DMS153 treated with DMSO at 0.1 percent for 48 hours (cell line): ENCODE data around the gene GH1.
"Not testable (repeated sequence)": the region's sequence is repeated elsewhere in the genome, so short reads cannot be mapped to it uniquely, and the experiment has no call there.

Experiments
- DNase-seq: peaks from one replicate; lab custom pipeline; 2025; ENCODE audit not compliant: unreplicated experiment; lab: John Stamatoyannopoulos, UW

GH1 gene

DNA sequence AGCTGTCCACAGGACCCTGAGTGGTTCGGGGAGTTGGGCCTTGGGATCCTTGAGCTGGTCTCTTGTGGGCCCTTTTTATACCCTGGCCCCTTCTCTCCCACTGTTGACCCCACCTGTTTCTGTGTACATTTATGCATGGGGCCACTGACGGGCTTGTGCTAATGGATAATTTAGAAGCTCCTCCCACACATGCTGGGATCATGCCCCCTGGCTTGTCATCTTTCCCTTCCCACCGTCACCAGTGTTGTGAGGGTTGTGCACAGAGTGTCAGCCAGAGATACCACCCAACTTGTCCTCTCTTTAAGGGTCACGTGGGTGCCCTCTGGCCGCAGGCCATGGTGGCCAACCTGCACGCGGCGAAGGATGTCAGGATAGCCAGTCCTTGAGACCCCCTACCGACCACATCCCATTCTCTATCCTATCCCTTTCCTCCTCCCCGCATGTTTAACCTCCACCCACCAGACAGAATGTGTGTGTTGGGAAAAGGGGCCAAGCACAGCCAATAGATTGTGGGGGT, at the start of gene GH1:
TSS of gene GH1 (minus strand) at position 51 of the 517 bp plus-strand sequence. CDS start 63 bp downstream, outside the sequence.
- DNase-seq = not testable (repeated sequence)

DNA sequence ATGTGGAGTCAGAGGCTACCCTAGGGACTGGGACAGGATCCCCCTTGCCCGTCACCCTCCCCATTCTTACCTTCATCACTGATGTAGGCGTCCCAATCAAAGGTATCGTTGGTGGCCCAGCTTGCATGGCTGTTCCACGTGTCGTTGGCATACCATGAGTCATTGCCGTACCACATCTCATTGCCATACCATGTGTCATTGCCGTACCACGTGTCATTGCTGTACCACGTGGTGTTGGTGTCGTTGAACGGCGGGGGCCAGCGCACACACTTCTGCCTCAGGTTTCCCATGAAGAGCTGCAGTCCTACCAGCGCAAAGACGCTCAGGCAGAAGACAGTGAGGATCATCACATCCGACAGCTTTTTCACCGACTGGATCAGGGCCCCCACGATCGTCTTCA, 49.3 kb upstream of the GH1 start:
- DNase-seq = no peak

DNA sequence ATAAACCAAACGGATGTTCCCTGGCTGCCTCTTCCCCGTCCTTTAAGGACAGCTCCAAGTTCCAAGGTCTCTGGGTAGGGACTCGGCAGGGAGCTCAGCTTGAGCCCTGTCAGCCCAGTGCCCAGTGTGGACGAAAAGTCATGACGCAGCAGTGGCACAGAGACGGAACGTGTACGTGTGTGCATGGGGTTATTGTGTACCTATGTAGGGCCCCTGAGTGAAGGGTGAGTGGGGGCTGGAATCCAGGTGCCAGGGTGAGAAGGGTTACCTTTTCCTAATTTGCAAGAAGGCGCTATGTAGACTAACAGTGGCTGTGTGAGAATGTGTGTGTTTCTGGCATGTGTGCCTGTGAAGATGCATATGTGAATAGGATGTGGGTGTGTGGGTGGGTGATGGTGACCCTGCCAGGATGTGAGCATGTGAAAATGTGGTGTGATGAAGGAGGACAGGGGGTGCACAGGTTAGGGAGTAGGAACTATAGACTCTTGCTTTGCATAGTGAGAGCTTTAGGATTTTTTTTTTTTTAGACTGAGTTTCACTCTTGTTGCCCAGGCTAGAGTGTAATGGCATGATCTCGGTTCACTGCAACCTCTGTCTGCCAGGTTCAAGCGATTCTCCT, 48.1 kb upstream of the GH1 start:
- no peak for DNase-seq

DNA sequence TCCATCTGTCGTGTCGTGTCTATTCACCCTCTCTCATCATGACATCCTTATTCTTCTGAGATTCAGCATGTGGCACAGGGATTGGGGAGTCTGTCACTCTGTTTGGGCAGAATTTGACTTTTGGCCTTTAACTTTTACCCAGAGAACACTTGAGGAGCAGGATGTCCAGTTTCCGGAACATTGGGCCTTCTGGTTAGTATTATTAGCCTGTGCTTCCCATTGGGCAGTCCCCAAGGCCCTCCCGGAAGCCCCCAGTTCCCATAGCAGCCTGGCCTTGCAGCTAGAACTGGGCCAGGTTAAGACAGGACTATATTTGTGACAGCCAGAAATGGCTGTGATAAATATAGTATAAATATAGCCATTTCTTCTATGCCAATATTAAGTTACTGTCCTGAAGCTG, 44.5 kb upstream of the GH1 start:
- DNase-seq = no peak

DNA sequence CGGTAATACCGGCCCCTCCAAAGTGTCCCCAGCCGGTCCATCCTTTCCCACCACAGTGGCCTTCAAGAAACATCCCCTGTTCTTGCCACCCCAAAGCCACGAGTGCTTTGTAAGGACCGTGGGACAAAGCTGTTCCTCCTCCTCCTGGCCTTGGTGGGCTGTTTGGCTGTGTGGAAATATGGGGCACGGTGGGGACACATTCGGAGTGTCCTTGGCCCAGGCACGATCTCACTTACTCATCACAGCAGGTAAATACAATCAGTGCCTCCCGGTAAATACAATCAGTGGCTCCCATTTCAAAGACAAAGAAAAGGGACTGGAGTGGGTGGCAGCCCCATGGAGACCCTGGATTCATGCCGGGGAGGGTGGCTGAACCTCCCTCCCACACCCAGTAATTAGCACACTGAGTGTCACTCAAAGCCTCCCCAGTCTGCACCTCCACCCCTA, 43.7 kb upstream of the GH1 start:
- DNase-seq = no peak

DNA sequence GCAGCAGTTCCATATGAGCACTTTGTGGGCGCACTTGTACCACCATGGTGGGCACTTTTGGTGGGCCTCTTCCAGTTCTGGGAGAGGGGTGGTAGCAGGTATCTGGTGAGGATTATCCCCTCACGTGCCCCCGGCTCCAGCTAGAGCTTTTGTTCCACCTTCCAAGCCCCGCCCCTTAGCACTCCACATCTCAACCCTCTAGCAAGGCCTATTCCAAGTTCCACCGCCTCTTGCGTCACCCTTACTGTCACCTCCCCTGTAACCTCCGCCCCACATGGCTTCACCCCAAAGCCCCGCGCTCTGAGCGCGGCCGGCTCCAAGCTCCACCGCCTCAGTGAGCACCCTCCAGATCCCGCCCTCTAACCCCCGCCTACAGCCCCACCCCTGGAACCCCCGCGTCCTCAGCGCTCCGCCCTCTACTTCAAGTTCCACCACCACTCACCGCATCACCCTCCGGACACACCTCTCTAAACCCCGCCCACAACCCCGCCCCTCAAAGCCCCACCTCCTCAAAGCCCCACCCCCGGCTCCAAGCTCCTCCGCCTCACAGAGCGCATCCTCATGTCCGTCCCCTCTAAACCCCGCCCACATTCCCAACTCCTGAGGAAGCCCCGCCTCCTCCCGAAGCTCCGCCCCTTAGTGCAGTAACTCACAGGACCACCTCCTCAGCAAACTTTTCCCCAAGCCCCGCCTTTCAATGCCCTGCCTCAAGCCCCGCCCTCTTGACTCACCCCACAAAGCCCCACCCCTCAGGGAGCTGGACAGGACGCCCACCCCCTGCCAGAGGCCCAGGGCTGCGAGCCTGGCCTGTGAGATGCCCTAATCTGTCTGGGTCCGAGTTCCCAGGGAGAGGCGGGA, 42.9 kb upstream of the GH1 start:
- DNase-seq = no peak

DNA sequence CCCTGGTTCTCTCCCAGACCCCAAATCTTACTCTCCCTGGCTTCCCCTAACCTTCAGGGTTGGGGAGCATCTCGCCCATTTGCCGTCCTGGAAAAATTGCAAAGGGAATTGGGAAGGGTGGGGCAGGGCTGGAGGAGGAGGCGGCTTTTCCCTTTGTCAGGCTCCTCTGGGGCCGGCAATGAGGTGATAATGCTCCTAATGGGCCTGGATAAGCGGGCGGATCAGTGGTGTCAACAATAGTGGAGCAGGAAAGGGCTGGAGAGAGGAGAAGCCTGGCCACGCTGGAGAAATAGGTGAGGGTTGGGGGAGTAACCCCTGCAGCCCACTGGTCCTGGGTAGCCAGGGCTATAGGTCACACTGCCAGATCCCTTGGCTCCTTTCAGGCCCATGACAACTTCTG, 41.8 kb upstream of the GH1 start:
- DNase-seq = no peak

DNA sequence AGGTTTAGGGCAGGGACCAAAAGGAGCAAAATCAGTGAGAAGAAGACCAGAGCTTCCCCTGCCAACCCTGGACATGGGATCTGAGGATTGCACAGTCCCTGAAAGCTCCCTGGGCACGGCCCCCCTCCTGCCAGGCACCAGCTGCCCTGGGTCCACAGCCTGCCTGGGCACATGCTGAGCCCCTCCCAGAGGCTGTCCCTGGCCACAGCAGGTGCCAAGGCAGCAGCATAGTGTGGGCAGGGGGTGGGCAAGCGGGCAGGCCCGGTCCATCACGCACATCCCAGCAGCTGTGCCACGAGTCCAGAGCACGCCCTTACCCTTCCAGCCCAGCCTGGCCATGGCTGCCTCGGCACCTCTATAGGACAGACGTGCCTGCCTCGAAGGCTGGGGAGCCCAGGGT, 41.4 kb upstream of the GH1 start:
- DNase-seq = no peak

DNA sequence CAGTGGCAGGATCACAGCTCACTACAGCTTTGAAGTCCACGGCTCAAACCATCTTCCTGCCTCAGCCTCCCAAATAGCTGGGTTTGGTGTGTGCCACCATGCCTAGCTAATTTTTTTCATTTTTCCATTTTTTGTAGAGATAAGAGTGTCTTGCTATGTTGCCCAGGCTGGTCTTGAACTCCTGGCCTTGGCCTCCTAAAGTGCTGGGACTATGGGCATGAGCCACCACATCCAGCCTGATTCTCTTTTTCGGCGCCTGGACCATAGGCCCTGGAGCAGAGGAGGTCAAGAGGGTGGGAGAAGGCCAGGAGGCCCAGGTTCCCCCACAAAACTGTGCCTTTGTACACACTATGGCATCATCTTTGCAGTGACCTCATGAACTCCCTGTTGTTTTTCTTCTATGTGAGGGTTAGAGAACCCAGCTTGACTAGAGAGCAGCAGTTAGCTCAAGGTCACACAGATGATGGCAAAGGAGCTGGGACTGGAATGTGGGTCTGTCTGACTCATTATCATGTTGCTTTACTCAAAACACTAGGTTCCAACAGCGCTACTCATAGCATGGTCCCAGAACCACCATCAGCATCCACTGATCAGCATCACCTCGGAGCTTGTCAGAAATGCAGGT, 37.8 kb upstream of the GH1 start:
- no peak for DNase-seq

DNA sequence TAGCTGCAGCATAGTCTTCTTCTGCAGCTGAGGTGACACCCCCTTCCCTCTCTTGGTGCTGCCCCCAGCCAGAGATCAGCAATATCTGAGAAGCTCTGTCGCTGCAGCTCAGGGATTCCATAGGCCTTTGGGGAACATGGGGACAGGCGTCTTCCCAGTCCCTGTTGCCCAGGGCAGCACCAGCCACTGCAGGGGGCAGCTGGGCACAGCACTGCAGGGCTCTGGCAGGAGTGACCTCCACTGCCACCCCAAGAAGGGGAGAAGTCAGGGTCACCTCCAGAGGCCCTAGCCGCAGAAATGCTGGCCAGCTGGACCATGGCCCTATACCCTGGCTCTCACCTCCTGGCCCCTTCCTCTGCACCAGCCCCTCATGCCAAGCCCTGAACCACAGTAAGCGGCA, 37.2 kb upstream of the GH1 start:
- DNase-seq = no peak

DNA sequence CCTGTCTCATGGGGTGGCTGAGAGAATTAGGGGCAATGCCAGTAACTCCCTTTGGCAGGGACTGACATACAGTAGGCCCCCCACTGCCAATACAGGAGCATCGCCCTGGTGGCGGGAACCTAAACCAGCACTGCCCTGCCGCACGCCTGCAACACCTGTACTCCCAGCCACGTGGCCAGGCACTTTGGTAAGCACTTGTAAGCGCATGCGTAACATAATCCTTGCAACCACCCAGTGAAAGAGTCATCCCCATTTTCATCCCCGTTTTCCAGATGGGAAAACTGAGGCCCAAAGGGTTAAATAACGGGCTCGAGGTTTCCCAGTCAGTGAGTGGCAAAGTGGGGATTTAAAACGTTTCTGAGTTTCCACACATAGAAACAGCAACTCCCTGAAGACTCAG, 36.6 kb upstream of the GH1 start:
- no peak for DNase-seq

DNA sequence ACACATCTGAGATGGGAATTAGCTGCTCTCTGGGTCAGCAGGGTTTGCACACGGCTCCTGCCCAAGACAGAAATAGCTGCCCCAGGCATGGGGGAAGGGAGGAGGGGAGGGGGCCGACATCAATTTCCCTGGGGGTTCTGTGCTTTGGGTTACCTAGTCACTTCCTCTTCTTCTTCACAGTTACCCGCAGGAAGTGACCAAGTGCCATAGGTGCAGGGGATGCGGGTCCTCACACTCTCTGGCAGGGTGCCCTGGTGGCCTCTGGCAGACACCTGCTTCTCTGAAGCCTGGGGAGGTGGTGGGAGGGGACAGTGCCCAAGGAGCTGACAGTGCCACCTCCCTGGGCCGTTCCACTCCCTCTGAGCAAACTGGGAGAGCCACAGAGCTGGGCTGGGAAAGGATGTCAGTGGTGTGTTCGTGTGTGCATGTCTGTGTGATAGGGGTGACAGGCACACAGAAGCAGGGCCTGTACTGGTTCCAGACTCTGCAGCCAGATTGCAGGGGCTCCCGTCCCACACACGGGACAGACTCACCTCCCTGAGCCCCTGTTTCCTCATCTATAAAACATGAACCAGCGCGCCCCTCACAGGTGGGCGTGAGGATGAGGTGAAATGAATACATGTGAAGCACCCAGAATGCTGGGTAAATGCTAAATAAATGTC, 35.9 kb upstream of the GH1 start:
- DNase-seq = no peak

DNA sequence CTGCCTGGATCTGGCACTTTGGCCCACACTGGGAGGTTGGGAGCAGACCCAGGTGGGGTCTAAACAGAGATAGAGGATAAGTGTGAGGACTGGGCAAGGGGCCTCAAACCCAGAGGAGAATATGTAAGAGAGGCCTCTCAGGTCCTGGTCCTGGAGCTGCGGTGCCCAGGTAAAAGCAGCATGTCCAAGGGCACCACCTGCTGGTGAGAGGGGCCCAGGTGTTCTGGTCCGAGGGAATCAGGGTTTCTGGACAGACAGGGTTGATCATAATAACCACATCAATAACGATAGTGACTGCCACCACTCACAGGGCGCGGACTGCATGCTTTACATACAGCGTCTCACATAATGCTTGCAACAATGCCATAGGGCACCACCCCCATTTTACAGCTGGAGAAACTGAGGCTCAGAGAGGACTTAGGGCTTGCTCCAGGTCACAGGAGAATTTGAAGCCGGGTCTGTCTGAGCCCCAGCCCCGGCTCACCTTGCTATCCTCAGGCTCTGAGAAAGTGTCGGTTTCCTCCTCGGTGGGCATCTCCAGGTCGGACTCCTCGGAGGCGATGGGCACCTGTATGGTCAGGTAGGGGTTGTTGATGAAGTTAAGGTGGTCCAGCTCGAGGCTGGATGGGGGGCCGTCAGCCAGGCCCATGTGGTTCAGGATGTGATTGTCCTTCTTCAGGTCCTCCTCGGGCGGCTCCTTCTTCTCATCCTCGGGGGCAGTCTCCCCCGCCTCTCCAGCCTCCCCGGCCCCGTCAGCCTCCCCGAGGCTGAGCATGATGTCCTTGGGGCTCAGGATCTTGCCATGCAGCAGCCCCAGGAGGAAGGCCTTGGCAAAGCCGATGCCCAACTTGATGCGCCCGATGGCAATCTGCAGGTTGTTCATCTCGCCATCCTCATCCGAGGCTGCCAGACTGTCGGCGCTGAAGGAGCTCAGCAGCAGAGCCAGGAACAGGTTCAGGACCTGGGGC, 32.6 kb upstream of the GH1 start:
- DNase-seq = peak; percentile 10

DNA sequence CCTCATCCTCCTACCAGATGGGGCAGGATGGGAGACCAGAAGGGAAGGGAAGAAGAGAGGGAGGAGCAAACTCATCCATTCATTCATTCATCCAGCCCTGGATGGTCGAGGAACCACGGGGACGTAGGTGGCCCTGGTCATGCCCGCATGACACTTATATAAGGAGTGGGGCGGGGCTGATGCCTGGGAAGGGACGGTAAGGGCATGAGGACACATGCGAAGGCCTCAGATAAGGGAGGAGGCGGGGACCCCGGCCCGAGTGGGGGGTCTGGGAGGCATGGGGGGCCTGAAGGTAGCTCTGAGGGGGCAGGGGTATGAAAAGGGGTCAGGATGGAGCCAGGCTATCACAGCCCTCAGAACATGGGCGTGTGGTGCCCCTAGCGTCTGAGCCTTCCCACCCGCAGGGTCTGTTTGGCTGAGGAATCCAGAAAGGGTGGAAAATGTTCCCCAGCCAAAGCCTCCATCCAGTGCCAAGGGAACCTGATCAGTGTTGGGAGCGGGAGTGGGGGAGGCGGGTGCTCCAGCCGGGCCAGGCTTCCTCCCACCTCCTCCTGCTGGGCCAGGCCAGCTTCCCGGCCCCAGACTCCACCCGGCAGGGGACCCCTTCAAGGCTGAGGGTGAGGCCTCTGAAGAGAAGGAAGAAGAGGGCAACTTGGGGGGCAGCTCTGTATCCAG, 31.1 kb upstream of the GH1 start:
- no peak for DNase-seq

DNA sequence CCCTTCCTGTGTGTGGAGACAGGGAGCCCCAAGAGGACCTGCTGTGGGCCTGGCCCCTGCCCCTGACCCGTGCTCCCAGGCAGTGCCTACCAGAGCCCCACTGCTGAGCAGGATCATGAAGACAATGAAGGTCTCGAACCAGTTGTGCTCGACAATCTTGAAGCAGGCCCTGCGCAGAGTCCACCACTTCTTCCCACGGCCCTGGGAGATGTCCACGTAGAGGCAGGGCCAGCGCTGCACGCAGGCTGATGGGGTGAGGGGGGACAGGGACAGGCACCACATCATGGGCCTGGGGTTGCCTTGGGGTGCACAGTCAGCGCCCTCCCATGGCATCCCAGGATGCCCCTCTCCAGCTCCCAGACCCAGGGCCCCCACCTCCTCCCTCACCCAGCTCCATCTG, 29.9 kb upstream of the GH1 start:
- no peak for DNase-seq

DNA sequence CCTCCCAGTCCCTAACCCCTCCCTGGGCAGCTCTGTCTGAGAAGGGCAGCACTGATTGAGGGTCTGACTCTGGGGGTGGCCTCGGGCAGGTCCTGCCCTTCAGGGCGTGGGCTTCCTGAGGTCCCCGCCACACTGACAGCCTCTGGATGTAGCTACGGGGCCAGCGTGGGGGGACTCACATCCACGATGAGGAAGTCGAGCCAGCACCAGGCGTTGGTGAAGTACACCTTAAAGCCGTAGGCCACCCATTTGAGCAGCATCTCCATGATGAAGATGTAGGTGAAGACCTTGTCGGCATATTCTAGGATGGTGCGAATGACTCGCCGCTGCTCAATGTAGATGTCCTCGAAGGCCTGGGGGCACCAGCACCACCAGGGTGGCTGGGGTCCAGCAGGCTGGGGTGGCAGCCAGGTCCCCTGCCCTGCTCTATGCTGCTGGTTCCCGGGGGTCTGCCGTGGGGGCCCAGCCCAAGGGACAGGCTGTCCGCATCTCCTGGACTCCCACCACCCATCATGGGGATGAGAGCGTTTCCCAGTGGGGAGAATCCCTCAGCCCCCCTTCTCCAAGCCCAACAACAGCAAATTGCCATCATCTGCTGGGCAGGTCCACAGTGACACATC, 29.2 kb upstream of the GH1 start:
- DNase-seq = no peak

DNA sequence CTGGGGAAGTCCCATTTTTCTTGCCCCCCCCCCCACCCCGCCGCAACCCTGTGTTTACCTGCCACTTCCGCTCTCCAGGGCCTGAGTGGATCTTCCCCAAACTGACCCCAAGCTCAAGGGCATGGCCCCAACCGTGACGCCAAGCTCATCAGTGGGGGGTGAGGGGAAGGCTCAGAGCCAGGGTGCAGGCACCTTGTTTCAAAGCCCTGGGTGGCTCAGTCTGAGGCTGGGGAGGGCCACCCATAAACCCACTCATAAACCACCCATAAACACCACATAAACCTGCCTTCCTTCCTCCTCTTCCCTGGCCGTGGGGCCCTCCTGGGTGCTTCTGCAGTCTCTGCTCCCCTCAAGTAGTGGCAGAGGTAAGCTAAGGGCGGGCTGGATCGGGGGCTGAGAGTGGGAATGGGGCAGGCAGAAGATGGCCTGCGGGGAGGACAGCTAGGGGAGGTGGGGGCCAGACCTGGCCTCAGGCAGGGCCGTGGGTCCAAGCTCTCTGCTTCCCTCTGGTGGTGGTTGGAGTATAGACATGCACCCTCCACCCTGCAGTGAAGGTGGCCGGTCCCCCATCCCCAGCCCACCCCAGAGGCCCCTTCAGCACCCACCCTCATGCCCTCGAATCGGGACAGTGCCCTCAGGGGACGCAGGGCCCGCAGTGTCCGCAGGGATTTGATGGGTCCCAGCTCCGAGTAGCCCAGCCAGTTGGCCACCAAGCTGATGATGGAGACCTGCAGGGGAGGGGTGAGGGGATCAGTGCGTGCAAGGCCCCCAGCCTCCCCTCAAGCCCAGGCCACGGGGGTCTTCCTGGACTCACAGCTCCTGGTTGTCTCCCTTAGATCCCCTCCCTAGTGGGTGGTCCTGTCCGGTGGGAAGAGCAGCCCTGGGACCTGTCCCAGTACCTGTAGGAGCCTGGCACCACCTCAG, 28.1 kb upstream of the GH1 start:
- no peak for DNase-seq

DNA sequence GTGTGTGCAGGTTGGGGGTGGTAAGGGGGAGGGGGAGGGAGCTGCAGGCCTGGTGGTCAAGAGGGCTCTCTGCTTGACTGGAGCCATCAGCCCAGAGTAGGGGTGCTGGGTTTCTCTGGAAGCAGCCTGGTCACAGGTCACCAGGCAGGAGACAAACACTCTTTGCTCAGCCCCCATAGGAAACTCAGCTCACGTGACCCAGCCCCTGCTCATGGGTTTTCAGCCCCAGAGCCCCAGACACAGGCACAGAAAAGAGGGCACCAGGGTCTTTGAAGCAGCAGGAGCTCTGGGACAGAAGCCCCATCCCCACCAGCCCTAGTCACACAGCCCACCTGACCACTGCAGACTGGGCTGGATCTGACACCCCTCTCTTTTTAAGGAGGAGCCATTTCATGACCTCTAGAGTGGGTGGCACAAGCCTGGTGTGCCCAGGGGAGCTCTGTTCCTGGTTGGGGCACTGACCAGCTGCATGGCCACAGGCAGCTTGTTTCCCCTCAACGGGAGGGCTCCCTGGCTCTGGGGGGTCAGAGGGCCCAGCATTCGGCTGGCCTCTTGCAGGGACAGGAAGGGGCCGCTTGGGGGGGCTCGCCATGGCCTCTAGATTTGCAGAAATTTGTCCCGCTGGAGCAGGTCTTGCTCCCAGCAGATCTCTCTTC, 27.3 kb upstream of the GH1 start:
- no peak for DNase-seq
